Vagina (tissue), 2 donors: ENCODE results near the gene TRPM2. TPM values are rescaled to one million over a fixed set of nuclear protein-coding genes. Genes with fewer than 3 reads are reported as not detected.
"Not testable (repeated sequence)": the region's sequence is repeated elsewhere in the genome, so short reads cannot be mapped to it uniquely, and the experiment has no call there.

Experiments used
- DNase-seq, 2 donors: peaks; one replicate each; pipeline ENCODE4 v3.0.0-alpha.2; 2017; ENCODE audit errors: extremely low spot score in 2 of 2
- H3K27ac ChIP-seq: fragments of 200-600 bp; sonication (generic); one replicate; pipeline ENCODE4 v1.5.1; 2019
- H3K27me3 ChIP-seq: fragments of 200-600 bp; sonication (generic); one replicate; pipeline ENCODE4 v1.5.1; 2019
- H3K36me3 ChIP-seq, 2 donors: fragments of 200-600 bp; sonication (generic); one replicate each; pipeline ENCODE4 v1.5.1; 2017 to 2019
- H3K4me1 ChIP-seq: fragments of 200-600 bp; sonication (generic); one replicate; pipeline ENCODE4 v1.5.1; 2019
- H3K4me3 ChIP-seq, 2 donors: fragments of 200-600 bp; sonication (generic); 1 replicate in 1 of 2; 2 replicates in 1 of 2; pipeline ENCODE4 v1.5.1; 2016 to 2019
- H3K9me3 ChIP-seq: fragments of 200-600 bp; sonication (generic); one replicate; pipeline ENCODE4 v1.5.1; 2019
- POLR2A ChIP-seq, 2 donors: fragments of 450-650 bp; IDR thresholded peaks; one replicate each; pipeline ENCODE4 v1.6.1; 2017; ENCODE audit warnings: antibody characterized with exemption in 2 of 2, mild to moderate bottlenecking in 2 of 2, moderate library complexity in 2 of 2
- POLR2AphosphoS5 ChIP-seq, 2 donors: sonication (generic); formaldehyde crosslinking; IDR thresholded peaks; one replicate each; pipeline ENCODE4 v1.9.0; 2017; ENCODE audit warnings: antibody characterized with exemption in 2 of 2, mild to moderate bottlenecking in 2 of 2, low read depth in 1 of 2; ENCODE audit not compliant: insufficient read depth in 1 of 2
- intact Hi-C: fragments of 100-400 bp; cut with DNase I; formaldehyde crosslinking; loops from one replicate; pipeline ENCODE4 v1.15.1; 2023
- total RNA-seq: library from RNA; depleted of rRNA; stranded (reverse); fragments of >200 nt; gene quantifications from one replicate; pipeline ENCODE4 v1.2.3, GENCODE V29; 2016
- TF ChIP-seq, protein P1 (sequence below), 3 experiments: fragments of 450-650 bp in 2 of 3; fragments of 200-600 bp in 1 of 3; sonication (generic) in 1 of 3; IDR thresholded peaks; one replicate each; pipeline ENCODE4 v1.5.1; 2017 to 2019; ENCODE audit warnings: antibody characterized with exemption in 3 of 3, mild to moderate bottlenecking in 2 of 3, moderate library complexity in 2 of 3

The TRPM2 gene
- total RNA-seq, 1 donor from 2014 or later: 2.2 TPM

- Histone ChIP-seq H3K27ac (no peak overlapping the region), H3K36me3 (no peaks in the 10 kb centered on the region), H3K4me3 (no peak overlapping the region), H3K27me3 (no peaks in the 10 kb centered on the region), H3K9me3 (no peaks in the 10 kb centered on the region), H3K4me1 (no peaks in the 10 kb centered on the region)
- intact Hi-C loops: no loop called here
- TF ChIP-seq, protein P1, sequence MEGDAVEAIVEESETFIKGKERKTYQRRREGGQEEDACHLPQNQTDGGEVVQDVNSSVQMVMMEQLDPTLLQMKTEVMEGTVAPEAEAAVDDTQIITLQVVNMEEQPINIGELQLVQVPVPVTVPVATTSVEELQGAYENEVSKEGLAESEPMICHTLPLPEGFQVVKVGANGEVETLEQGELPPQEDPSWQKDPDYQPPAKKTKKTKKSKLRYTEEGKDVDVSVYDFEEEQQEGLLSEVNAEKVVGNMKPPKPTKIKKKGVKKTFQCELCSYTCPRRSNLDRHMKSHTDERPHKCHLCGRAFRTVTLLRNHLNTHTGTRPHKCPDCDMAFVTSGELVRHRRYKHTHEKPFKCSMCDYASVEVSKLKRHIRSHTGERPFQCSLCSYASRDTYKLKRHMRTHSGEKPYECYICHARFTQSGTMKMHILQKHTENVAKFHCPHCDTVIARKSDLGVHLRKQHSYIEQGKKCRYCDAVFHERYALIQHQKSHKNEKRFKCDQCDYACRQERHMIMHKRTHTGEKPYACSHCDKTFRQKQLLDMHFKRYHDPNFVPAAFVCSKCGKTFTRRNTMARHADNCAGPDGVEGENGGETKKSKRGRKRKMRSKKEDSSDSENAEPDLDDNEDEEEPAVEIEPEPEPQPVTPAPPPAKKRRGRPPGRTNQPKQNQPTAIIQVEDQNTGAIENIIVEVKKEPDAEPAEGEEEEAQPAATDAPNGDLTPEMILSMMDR (IDR thresholded peaks at IDR 0.05): no peak
- no peak for TF ChIP-seq POLR2AphosphoS5 (IDR thresholded peaks at IDR 0.05; ENCODE audit: insufficient read depth in 1 of 2, low read depth in 1 of 2)
- no peak for TF ChIP-seq POLR2A (IDR thresholded peaks at IDR 0.05)
- peak in 1 of 2 donors; percentile 44 for DNase-seq
Observed at GRCh38 chr21:44403106-44404020, 49.9 kb downstream of the TRPM2 start.

DNA sequence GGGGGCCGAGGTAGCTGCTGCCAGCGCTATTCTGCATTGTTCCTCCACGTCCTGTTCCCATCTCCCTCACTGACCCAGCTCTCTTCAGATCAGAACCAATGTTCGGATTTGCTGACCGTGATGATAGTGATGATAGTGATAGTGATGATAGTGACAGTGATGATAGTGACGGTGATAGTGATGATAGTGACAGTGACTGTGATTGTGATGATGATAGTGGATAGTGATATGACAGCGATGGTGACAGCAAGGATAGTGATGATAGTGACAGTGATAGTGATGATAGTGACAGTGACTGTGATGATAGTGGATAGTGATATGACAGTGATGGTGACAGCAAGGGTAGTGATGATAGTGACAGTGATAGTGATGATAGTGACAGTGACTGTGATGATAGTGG lies 51.1 kb downstream of the TRPM2 start:
- H3K4me1 ChIP-seq, intact Hi-C loops, H3K27ac ChIP-seq, H3K36me3 ChIP-seq, H3K9me3 ChIP-seq, DNase-seq, H3K4me3 ChIP-seq, H3K27me3 ChIP-seq: not testable (repeated sequence)

DNA sequence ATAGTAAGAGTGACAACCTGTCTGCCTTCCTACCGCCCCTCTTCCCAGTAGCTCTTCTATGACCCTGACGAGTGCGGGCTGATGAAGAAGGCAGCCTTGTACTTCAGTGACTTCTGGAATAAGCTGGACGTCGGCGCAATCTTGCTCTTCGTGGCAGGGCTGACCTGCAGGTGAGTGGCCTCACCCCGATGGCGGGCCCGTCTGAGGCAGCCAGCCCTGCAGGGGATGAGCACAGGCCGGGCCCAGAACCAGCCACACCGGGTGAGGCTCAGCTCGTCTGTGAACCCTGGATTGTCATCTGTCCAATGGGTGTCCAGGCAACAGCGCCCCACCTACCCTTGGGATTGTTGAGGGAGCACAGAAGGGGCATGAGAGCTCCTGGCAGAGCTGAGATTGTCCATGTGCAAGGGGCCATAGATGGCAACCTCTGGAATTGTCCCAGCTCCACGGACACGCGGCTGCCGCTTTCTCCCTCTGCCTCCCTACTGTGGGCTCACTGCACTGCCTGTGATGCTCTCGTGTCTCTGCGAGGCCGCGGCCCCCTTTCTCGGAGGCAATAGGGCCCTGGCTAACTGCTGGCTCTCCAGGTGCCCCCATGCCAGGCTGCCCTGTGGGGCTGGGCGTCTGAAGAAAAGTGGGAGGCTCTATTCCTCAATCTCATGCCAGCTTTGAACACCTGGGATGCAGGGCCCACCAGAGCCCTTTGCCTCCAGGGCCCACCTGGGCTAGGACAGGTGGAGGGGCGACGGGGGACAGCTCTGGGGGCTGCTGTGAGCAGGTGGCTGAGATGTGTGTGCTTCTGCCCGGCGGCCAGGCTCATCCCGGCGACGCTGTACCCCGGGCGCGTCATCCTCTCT lies 51.9 kb downstream of the TRPM2 start:
- peak in 1 of 2 donors; percentile 37 for DNase-seq
- intact Hi-C loops: no loop called here
- Histone ChIP-seq H3K9me3 (no peaks in the 10 kb centered on the region), H3K4me3 (no peak overlapping the region), H3K36me3 (no peaks in the 10 kb centered on the region), H3K27ac (no peak overlapping the region), H3K27me3 (no peaks in the 10 kb centered on the region), H3K4me1 (no peaks in the 10 kb centered on the region)
- TF ChIP-seq POLR2AphosphoS5 (IDR thresholded peaks at IDR 0.05; ENCODE audit: insufficient read depth in 1 of 2, low read depth in 1 of 2): no peak
- TF ChIP-seq, protein P1 (IDR thresholded peaks at IDR 0.05): no peak
- TF ChIP-seq POLR2A (IDR thresholded peaks at IDR 0.05): no peak

- H3K36me3 ChIP-seq: no peaks in the 10 kb centered on the region
Observed at GRCh38 chr21:44405948-44406872, 52.8 kb downstream of the TRPM2 start.

More at GRCh38 chr21:44405948-44406872, 52.8 kb downstream of the TRPM2 start:
- no peak overlapping the region for H3K27ac ChIP-seq
- no peak for DNase-seq
- no peaks in the 10 kb centered on the region for H3K27me3 ChIP-seq
- H3K4me1 ChIP-seq: no peaks in the 10 kb centered on the region
- intact Hi-C loops: no loop called here
- no peak for TF ChIP-seq POLR2A (IDR thresholded peaks at IDR 0.05)
- TF ChIP-seq POLR2AphosphoS5 (IDR thresholded peaks at IDR 0.05; ENCODE audit: insufficient read depth in 1 of 2, low read depth in 1 of 2): no peak
- TF ChIP-seq, protein P1 (IDR thresholded peaks at IDR 0.05): no peak
- H3K4me3 ChIP-seq: no peak overlapping the region
- no peaks in the 10 kb centered on the region for H3K9me3 ChIP-seq
